HEK293 (cell line): Measurements from ENCODE around the gene ZCCHC8.

ENCODE experiments used
- BCL11B ChIP-seq: fragments of 450-650 bp; formaldehyde crosslinking; IDR thresholded peaks from 2 replicates; pipeline ENCODE4 v1.5.1; 2016; ENCODE audit warnings: low read depth, missing biosample characterization, missing genetic modification characterization
- FEZF1 ChIP-seq: fragments of 450-650 bp; formaldehyde crosslinking; IDR thresholded peaks from 2 replicates; pipeline ENCODE4 v1.5.1; 2016; ENCODE audit warnings: missing biosample characterization, missing genetic modification characterization
- GLIS1 ChIP-seq: fragments of 450-650 bp; formaldehyde crosslinking; IDR thresholded peaks from 2 replicates; pipeline ENCODE4 v1.5.1; 2016; ENCODE audit warnings: missing biosample characterization, missing genetic modification characterization
- KLF10 ChIP-seq: fragments of 450-650 bp; IDR thresholded peaks from 2 replicates; pipeline ENCODE4 v1.5.1; 2018; ENCODE audit warnings: missing biosample characterization, mild to moderate bottlenecking, missing genetic modification characterization
- KLF8 ChIP-seq: fragments of 450-650 bp; formaldehyde crosslinking; IDR thresholded peaks from 2 replicates; pipeline ENCODE4 v1.5.1; 2016; ENCODE audit warnings: missing biosample characterization, missing genetic modification characterization
- RBAK ChIP-seq: fragments of 450-650 bp; formaldehyde crosslinking; IDR thresholded peaks from 2 replicates; pipeline ENCODE4 v1.5.1; 2016; ENCODE audit warnings: missing biosample characterization, missing genetic modification characterization
- ZBTB17 ChIP-seq: fragments of 450-650 bp; formaldehyde crosslinking; IDR thresholded peaks from 2 replicates; pipeline ENCODE4 v1.5.1; 2016; ENCODE audit warnings: missing biosample characterization, missing genetic modification characterization
- ZNF112 ChIP-seq: fragments of 450-650 bp; formaldehyde crosslinking; IDR thresholded peaks from 2 replicates; pipeline ENCODE4 v1.5.0; 2017; ENCODE audit warnings: missing biosample characterization, missing genetic modification characterization
- ZNF169 ChIP-seq: fragments of 450-650 bp; formaldehyde crosslinking; IDR thresholded peaks from 2 replicates; pipeline ENCODE4 v1.5.1; 2016; ENCODE audit warnings: missing biosample characterization, missing genetic modification characterization
- ZNF2 ChIP-seq: fragments of 450-650 bp; formaldehyde crosslinking; IDR thresholded peaks from 2 replicates; pipeline ENCODE4 v1.5.1; 2016; ENCODE audit warnings: missing biosample characterization, missing genetic modification characterization
- ZNF324 ChIP-seq: fragments of 450-650 bp; formaldehyde crosslinking; IDR thresholded peaks from 2 replicates; pipeline ENCODE4 v1.5.1; 2016; ENCODE audit warnings: missing biosample characterization, missing genetic modification characterization
- ZNF350 ChIP-seq: fragments of 450-650 bp; formaldehyde crosslinking; IDR thresholded peaks from 2 replicates; pipeline ENCODE4 v1.5.0; 2017; ENCODE audit warnings: missing biosample characterization, mild to moderate bottlenecking, missing genetic modification characterization
- ZNF473 ChIP-seq: fragments of 450-650 bp; formaldehyde crosslinking; IDR thresholded peaks from 2 replicates; pipeline ENCODE4 v1.5.1; 2017; ENCODE audit warnings: missing biosample characterization, missing genetic modification characterization
- ZNF521 ChIP-seq: fragments of 450-650 bp; formaldehyde crosslinking; IDR thresholded peaks from 2 replicates; pipeline ENCODE4 v1.5.1; 2017; ENCODE audit warnings: missing biosample characterization, mild to moderate bottlenecking, missing genetic modification characterization
- ZNF548 ChIP-seq: fragments of 450-650 bp; formaldehyde crosslinking; IDR thresholded peaks from 2 replicates; pipeline ENCODE4 v1.5.1; 2016; ENCODE audit warnings: missing biosample characterization, missing genetic modification characterization
- ZNF660 ChIP-seq: fragments of 450-650 bp; IDR thresholded peaks from 2 replicates; pipeline ENCODE4 v1.5.1; 2018; ENCODE audit warnings: missing biosample characterization, mild to moderate bottlenecking, missing genetic modification characterization
- ZNF707 ChIP-seq: fragments of 450-650 bp; formaldehyde crosslinking; IDR thresholded peaks from 2 replicates; pipeline ENCODE4 v1.5.1; 2016; ENCODE audit warnings: missing biosample characterization, missing genetic modification characterization
- ZNF792 ChIP-seq: fragments of 450-650 bp; formaldehyde crosslinking; IDR thresholded peaks from 2 replicates; pipeline ENCODE4 v1.5.1; 2016; ENCODE audit warnings: missing biosample characterization, missing genetic modification characterization
- ZSCAN30 ChIP-seq: fragments of 450-650 bp; IDR thresholded peaks from 2 replicates; pipeline ENCODE4 v1.5.1; 2018; ENCODE audit warnings: missing biosample characterization, mild to moderate bottlenecking, missing genetic modification characterization, moderate library complexity
- TF ChIP-seq, protein P1 (sequence below): fragments of 450-650 bp; formaldehyde crosslinking; IDR thresholded peaks from 2 replicates; pipeline ENCODE4 v1.5.1; 2017; ENCODE audit warnings: missing biosample characterization, missing genetic modification characterization
- TF ChIP-seq, protein P2 (sequence below): fragments of 450-650 bp; formaldehyde crosslinking; IDR thresholded peaks from 2 replicates; pipeline ENCODE4 v1.5.1; 2016; ENCODE audit warnings: missing biosample characterization, missing genetic modification characterization
- TF ChIP-seq, protein P3 (sequence below): fragments of 450-650 bp; formaldehyde crosslinking; IDR thresholded peaks from 2 replicates; pipeline ENCODE4 v1.5.1; 2017; ENCODE audit warnings: missing biosample characterization, mild to moderate bottlenecking, missing genetic modification characterization, moderate library complexity
- TF ChIP-seq, protein P4 (sequence below): fragments of 450-650 bp; formaldehyde crosslinking; IDR thresholded peaks from 2 replicates; pipeline ENCODE4 v1.5.1; 2016; ENCODE audit warnings: missing biosample characterization, missing genetic modification characterization
- TF ChIP-seq, protein P5 (sequence below): fragments of 450-650 bp; formaldehyde crosslinking; IDR thresholded peaks from 2 replicates; pipeline ENCODE4 v1.5.1; 2016; ENCODE audit warnings: missing biosample characterization, missing genetic modification characterization, borderline replicate concordance
- TF ChIP-seq, protein P6 (sequence below): fragments of 450-650 bp; formaldehyde crosslinking; IDR thresholded peaks from 2 replicates; pipeline ENCODE4 v1.5.1; 2016; ENCODE audit warnings: missing biosample characterization, missing genetic modification characterization
- TF ChIP-seq, protein P7 (sequence below): fragments of 450-650 bp; formaldehyde crosslinking; IDR thresholded peaks from 2 replicates; pipeline ENCODE4 v1.5.1; 2017; ENCODE audit warnings: missing biosample characterization, missing genetic modification characterization

ZCCHC8 gene

DNA sequence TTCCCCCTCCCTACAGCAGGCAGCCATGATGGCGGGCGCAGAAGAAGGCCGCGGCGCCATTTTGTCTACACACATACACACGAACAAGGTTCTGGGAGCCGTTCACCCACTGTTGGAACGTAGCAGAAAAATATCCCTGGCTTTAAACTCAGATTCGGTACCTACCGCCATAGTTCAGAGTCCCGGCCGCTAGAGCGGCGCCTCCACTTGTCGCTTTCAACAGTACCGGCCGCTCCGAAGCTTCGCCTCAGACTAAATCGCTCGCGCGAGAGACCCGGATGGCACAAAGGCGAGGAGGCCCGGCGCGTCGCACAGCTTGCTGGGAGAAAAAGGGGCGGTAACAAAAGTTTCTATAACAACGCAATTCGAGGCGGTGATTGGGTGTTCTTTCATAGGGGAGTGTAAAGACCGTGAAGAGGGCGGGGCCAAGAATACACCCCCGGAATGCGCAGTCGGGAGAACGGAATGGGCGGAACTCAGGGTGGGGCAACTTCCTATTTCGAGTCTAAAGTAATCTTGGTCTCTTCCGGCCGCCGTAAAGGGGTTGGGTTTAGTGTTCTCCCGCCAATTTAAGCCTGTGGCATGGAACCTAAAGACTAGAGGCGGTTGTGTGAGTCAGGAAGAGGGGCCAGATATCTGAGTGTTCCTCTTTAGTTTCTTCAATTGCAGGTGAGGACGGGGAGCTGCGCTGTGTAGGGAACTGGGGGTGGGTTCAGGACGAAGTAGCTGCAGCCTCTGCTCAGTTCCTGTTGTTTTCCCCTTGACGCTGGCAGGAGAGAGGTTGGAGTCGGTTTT lies 26.1 kb upstream of the ZCCHC8 start, which contains the start of the genes KNTC1 and RSRC2 (continued):
- TF ChIP-seq, protein P1, sequence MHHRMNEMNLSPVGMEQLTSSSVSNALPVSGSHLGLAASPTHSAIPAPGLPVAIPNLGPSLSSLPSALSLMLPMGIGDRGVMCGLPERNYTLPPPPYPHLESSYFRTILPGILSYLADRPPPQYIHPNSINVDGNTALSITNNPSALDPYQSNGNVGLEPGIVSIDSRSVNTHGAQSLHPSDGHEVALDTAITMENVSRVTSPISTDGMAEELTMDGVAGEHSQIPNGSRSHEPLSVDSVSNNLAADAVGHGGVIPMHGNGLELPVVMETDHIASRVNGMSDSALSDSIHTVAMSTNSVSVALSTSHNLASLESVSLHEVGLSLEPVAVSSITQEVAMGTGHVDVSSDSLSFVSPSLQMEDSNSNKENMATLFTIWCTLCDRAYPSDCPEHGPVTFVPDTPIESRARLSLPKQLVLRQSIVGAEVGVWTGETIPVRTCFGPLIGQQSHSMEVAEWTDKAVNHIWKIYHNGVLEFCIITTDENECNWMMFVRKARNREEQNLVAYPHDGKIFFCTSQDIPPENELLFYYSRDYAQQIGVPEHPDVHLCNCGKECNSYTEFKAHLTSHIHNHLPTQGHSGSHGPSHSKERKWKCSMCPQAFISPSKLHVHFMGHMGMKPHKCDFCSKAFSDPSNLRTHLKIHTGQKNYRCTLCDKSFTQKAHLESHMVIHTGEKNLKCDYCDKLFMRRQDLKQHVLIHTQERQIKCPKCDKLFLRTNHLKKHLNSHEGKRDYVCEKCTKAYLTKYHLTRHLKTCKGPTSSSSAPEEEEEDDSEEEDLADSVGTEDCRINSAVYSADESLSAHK: no peak
- no peak for TF ChIP-seq ZNF521
- TF ChIP-seq ZNF2: peak; percentile 67
- TF ChIP-seq, protein P2, sequence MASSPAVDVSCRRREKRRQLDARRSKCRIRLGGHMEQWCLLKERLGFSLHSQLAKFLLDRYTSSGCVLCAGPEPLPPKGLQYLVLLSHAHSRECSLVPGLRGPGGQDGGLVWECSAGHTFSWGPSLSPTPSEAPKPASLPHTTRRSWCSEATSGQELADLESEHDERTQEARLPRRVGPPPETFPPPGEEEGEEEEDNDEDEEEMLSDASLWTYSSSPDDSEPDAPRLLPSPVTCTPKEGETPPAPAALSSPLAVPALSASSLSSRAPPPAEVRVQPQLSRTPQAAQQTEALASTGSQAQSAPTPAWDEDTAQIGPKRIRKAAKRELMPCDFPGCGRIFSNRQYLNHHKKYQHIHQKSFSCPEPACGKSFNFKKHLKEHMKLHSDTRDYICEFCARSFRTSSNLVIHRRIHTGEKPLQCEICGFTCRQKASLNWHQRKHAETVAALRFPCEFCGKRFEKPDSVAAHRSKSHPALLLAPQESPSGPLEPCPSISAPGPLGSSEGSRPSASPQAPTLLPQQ: peak; percentile 49
- TF ChIP-seq ZNF660 (tag by site-specific recombination): peak; percentile 78
- TF ChIP-seq ZNF792: no peak
- TF ChIP-seq GLIS1 (tag by site-specific recombination): peak; percentile 77
- TF ChIP-seq, protein P3, sequence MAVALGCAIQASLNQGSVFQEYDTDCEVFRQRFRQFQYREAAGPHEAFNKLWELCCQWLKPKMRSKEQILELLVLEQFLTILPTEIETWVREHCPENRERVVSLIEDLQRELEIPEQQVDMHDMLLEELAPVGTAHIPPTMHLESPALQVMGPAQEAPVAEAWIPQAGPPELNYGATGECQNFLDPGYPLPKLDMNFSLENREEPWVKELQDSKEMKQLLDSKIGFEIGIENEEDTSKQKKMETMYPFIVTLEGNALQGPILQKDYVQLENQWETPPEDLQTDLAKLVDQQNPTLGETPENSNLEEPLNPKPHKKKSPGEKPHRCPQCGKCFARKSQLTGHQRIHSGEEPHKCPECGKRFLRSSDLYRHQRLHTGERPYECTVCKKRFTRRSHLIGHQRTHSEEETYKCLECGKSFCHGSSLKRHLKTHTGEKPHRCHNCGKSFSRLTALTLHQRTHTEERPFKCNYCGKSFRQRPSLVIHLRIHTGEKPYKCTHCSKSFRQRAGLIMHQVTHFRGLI (tag by site-specific recombination): no peak
- no peak for TF ChIP-seq RBAK (tag by site-specific recombination)
- peak; percentile 92 for TF ChIP-seq KLF10 (tag by site-specific recombination)
- TF ChIP-seq BCL11B (tag by site-specific recombination): no peak
- no peak for TF ChIP-seq ZNF169 (tag by site-specific recombination)
- TF ChIP-seq ZBTB17 (tag by site-specific recombination): peak; percentile 86
- peak; percentile 98 for TF ChIP-seq KLF8
- TF ChIP-seq FEZF1: 0 out of 2 replicates have a peak, but pooled peaks have one; percentile 12
- TF ChIP-seq ZNF350 (tag by site-specific recombination): no peak
- TF ChIP-seq, protein P4, sequence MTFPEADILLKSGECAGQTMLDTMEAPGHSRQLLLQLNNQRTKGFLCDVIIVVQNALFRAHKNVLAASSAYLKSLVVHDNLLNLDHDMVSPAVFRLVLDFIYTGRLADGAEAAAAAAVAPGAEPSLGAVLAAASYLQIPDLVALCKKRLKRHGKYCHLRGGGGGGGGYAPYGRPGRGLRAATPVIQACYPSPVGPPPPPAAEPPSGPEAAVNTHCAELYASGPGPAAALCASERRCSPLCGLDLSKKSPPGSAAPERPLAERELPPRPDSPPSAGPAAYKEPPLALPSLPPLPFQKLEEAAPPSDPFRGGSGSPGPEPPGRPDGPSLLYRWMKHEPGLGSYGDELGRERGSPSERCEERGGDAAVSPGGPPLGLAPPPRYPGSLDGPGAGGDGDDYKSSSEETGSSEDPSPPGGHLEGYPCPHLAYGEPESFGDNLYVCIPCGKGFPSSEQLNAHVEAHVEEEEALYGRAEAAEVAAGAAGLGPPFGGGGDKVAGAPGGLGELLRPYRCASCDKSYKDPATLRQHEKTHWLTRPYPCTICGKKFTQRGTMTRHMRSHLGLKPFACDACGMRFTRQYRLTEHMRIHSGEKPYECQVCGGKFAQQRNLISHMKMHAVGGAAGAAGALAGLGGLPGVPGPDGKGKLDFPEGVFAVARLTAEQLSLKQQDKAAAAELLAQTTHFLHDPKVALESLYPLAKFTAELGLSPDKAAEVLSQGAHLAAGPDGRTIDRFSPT (tag by site-specific recombination): peak; percentile 80; the same call in 1 of the 2 replicates
- TF ChIP-seq ZNF473 (tag by site-specific recombination): no peak
- TF ChIP-seq, protein P5, sequence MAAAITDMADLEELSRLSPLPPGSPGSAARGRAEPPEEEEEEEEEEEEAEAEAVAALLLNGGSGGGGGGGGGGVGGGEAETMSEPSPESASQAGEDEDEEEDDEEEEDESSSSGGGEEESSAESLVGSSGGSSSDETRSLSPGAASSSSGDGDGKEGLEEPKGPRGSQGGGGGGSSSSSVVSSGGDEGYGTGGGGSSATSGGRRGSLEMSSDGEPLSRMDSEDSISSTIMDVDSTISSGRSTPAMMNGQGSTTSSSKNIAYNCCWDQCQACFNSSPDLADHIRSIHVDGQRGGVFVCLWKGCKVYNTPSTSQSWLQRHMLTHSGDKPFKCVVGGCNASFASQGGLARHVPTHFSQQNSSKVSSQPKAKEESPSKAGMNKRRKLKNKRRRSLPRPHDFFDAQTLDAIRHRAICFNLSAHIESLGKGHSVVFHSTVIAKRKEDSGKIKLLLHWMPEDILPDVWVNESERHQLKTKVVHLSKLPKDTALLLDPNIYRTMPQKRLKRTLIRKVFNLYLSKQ (tag by site-specific recombination): no peak
- TF ChIP-seq ZNF112 (tag by site-specific recombination): no peak
- no peak for TF ChIP-seq ZNF548 (tag by site-specific recombination)
- TF ChIP-seq, protein P6, sequence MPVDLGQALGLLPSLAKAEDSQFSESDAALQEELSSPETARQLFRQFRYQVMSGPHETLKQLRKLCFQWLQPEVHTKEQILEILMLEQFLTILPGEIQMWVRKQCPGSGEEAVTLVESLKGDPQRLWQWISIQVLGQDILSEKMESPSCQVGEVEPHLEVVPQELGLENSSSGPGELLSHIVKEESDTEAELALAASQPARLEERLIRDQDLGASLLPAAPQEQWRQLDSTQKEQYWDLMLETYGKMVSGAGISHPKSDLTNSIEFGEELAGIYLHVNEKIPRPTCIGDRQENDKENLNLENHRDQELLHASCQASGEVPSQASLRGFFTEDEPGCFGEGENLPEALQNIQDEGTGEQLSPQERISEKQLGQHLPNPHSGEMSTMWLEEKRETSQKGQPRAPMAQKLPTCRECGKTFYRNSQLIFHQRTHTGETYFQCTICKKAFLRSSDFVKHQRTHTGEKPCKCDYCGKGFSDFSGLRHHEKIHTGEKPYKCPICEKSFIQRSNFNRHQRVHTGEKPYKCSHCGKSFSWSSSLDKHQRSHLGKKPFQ (tag by site-specific recombination): no peak
- TF ChIP-seq ZSCAN30 (tag by site-specific recombination): peak; percentile 72
- TF ChIP-seq, protein P7, sequence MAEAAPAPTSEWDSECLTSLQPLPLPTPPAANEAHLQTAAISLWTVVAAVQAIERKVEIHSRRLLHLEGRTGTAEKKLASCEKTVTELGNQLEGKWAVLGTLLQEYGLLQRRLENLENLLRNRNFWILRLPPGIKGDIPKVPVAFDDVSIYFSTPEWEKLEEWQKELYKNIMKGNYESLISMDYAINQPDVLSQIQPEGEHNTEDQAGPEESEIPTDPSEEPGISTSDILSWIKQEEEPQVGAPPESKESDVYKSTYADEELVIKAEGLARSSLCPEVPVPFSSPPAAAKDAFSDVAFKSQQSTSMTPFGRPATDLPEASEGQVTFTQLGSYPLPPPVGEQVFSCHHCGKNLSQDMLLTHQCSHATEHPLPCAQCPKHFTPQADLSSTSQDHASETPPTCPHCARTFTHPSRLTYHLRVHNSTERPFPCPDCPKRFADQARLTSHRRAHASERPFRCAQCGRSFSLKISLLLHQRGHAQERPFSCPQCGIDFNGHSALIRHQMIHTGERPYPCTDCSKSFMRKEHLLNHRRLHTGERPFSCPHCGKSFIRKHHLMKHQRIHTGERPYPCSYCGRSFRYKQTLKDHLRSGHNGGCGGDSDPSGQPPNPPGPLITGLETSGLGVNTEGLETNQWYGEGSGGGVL (tag by site-specific recombination): 0 out of 2 replicates have a peak, but pooled peaks have one; percentile 8
- TF ChIP-seq ZNF707 (tag by site-specific recombination): no peak
- TF ChIP-seq ZNF324: peak; percentile 78
